ENCODE data around the gene PTRH1. TPM values are rescaled to one million over a fixed set of nuclear protein-coding genes. Genes with fewer than 3 reads are reported as not detected.

Gene PTRH1
- total RNA-seq, 1 experiment from 2014 or later, result 21.8 TPM

DNA sequence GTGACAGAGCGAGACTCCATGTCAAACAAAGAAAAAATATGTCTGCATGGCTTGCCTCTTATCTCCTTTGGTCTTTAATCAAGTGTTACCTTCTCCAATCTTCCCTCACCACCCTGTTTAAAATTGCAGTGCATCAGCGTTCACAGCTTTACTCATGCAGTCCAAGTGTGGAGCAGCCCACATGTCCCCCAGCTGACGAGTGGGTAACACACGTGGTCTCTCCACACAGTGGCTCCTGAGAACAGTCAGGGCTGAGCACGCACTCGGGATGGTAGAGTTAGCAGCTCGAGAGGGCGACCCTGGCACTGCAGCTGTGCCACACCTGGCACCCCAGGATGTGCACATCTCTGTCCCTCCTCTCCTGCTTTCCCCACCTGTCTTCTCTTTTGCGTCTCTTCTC, 34.6 kb downstream of the PTRH1 start:
- no peaks in the 10 kb centered on the region for H3K9me2 ChIP-seq (ENCODE audit: insufficient read depth)
- no peaks in the 10 kb centered on the region for H3K79me2 ChIP-seq (ENCODE audit: insufficient read depth, low read length)
- no peak overlapping the region for H3K9ac ChIP-seq (ENCODE audit: low read length)
- no peak for TF ChIP-seq RAD21 (IDR thresholded peaks at IDR 0.05; ENCODE audit: low read depth)
- no peak for TF ChIP-seq POLR2A (IDR thresholded peaks at IDR 0.05; ENCODE audit: borderline replicate concordance, extremely low read depth, insufficient read depth, insufficient read length)
- no peak for TF ChIP-seq JUND (IDR thresholded peaks at IDR 0.05)
- TF ChIP-seq ELF1 (IDR thresholded peaks at IDR 0.05; ENCODE audit: borderline replicate concordance, low read depth), result no peak
- no peak for TF ChIP-seq POLR2AphosphoS5 (IDR thresholded peaks at IDR 0.05; ENCODE audit: low read depth, low read length)
- TF ChIP-seq, protein P1, sequence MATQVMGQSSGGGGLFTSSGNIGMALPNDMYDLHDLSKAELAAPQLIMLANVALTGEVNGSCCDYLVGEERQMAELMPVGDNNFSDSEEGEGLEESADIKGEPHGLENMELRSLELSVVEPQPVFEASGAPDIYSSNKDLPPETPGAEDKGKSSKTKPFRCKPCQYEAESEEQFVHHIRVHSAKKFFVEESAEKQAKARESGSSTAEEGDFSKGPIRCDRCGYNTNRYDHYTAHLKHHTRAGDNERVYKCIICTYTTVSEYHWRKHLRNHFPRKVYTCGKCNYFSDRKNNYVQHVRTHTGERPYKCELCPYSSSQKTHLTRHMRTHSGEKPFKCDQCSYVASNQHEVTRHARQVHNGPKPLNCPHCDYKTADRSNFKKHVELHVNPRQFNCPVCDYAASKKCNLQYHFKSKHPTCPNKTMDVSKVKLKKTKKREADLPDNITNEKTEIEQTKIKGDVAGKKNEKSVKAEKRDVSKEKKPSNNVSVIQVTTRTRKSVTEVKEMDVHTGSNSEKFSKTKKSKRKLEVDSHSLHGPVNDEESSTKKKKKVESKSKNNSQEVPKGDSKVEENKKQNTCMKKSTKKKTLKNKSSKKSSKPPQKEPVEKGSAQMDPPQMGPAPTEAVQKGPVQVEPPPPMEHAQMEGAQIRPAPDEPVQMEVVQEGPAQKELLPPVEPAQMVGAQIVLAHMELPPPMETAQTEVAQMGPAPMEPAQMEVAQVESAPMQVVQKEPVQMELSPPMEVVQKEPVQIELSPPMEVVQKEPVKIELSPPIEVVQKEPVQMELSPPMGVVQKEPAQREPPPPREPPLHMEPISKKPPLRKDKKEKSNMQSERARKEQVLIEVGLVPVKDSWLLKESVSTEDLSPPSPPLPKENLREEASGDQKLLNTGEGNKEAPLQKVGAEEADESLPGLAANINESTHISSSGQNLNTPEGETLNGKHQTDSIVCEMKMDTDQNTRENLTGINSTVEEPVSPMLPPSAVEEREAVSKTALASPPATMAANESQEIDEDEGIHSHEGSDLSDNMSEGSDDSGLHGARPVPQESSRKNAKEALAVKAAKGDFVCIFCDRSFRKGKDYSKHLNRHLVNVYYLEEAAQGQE (IDR thresholded peaks at IDR 0.05; ENCODE audit: low read depth), result no peak
- TF ChIP-seq EZH2 (IDR thresholded peaks at IDR 0.05), result no peak
- TF ChIP-seq ZNF274 (IDR thresholded peaks at IDR 0.05; ENCODE audit: low read depth, low read length), result no peak
- TF ChIP-seq CEBPB (IDR thresholded peaks at IDR 0.05; ENCODE audit: low read depth), result no peak
- no peak for TF ChIP-seq SP1 (IDR thresholded peaks at IDR 0.05; ENCODE audit: low read depth)
- TF ChIP-seq, protein P2, sequence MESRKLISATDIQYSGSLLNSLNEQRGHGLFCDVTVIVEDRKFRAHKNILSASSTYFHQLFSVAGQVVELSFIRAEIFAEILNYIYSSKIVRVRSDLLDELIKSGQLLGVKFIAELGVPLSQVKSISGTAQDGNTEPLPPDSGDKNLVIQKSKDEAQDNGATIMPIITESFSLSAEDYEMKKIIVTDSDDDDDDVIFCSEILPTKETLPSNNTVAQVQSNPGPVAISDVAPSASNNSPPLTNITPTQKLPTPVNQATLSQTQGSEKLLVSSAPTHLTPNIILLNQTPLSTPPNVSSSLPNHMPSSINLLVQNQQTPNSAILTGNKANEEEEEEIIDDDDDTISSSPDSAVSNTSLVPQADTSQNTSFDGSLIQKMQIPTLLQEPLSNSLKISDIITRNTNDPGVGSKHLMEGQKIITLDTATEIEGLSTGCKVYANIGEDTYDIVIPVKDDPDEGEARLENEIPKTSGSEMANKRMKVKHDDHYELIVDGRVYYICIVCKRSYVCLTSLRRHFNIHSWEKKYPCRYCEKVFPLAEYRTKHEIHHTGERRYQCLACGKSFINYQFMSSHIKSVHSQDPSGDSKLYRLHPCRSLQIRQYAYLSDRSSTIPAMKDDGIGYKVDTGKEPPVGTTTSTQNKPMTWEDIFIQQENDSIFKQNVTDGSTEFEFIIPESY (IDR thresholded peaks at IDR 0.05; ENCODE audit: extremely low read depth, insufficient replicate concordance, low read length), result no peak
- no peak for TF ChIP-seq ZFX (IDR thresholded peaks at IDR 0.05)
- TF ChIP-seq CBX3 (IDR thresholded peaks at IDR 0.05; ENCODE audit: low read depth), result no peak
- no peak for TF ChIP-seq SIN3A (IDR thresholded peaks at IDR 0.05; ENCODE audit: low read depth)
- no peak for TF ChIP-seq FOSL1 (IDR thresholded peaks at IDR 0.05; ENCODE audit: low read depth)
- TF ChIP-seq, protein P3, sequence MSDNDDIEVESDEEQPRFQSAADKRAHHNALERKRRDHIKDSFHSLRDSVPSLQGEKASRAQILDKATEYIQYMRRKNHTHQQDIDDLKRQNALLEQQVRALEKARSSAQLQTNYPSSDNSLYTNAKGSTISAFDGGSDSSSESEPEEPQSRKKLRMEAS (IDR thresholded peaks at IDR 0.05), result no peak
- no peak for TF ChIP-seq YY1 (IDR thresholded peaks at IDR 0.05; ENCODE audit: extremely low read depth, insufficient replicate concordance, low read depth, low read length)
- TF ChIP-seq SRF (IDR thresholded peaks at IDR 0.05; ENCODE audit: low read depth), result no peak
- no peak for TF ChIP-seq TCF7L2 (IDR thresholded peaks at IDR 0.05; ENCODE audit: borderline replicate concordance, extremely low read depth, insufficient read depth, insufficient read length)
- no peak overlapping the region for H2AFZ ChIP-seq (ENCODE audit: low read depth, low read length, poor library complexity, severe bottlenecking)
- no peaks in the 10 kb centered on the region for H4K20me1 ChIP-seq (ENCODE audit: insufficient read depth)
- H3K27me3 ChIP-seq (ENCODE audit: insufficient read depth, low read length), result no peaks in the 10 kb centered on the region
- no peak overlapping the region for H3K4me3 ChIP-seq (replicated peaks in 1 of 2; ENCODE audit: low read depth in 1 of 2, low read length in 2 of 2)
- ChIA-PET RAD21 (ENCODE audit: low non-redundant PET in 1 of 2, low total read pairs in 2 of 2, uncharacterized antibody in 2 of 2, unreplicated experiment in 2 of 2) (no interaction called here), POLR2A (no interaction called here), CTCF (no interaction called here)
- H3K36me3 ChIP-seq (ENCODE audit: control insufficient read depth in 1 of 2, insufficient read depth in 2 of 2, low read length in 2 of 2), result peaks cover 0 to 3% of the 10 kb centered on the region in 2 experiments; a peak in 1 of 4 replicates
- H3K4me2 ChIP-seq (ENCODE audit: low read length), result no peak overlapping the region
- intact Hi-C loops (cut with micrococcal nuclease), result no loop called here
- peaks cover 0 to 9% of the 10 kb centered on the region in 2 experiments; a peak in 1 of 4 replicates for H3K4me1 ChIP-seq (ENCODE audit: control insufficient read depth in 1 of 2, insufficient read depth in 2 of 2, low read length in 2 of 2)
- no peak overlapping the region for H3K27ac ChIP-seq (ENCODE audit: low read depth, low read length)
- no peaks in the 10 kb centered on the region for H3K9me3 ChIP-seq (ENCODE audit: control insufficient read depth in 1 of 2, insufficient read depth in 1 of 2, low read depth in 1 of 2, low read length in 2 of 2)
- ATAC-seq (no peak), DNase-seq (ENCODE audit: low read depth, low spot score) (no peak)
- no TSS peak for BruUV-seq (replicated peaks)
